HepG2 (cell line): ENCODE results near the gene XPNPEP3.
"Not testable (repeated sequence)": the region's sequence is repeated elsewhere in the genome, so short reads cannot be mapped to it uniquely, and the experiment has no call there.

ENCODE experiments used
- ARID3A ChIP-seq: IDR thresholded peaks from 2 replicates; pipeline ENCODE4 v1.6.1; 2012; ENCODE audit warnings: low read depth, low read length, improper control_type of control experiment
- BHLHE40 ChIP-seq: IDR thresholded peaks from 2 replicates; pipeline ENCODE4 v1.6.1; 2011; ENCODE audit warnings: low read length, improper control_type of control experiment
- EZH2 ChIP-seq: conservative IDR thresholded peaks from 2 replicates; pipeline ENCODE4 v1.6.1; 2012; ENCODE audit warnings: mild to moderate bottlenecking, low read depth, low read length, moderate library complexity
- ISX ChIP-seq: sonication (generic); formaldehyde crosslinking; conservative IDR thresholded peaks from 2 replicates; pipeline ENCODE4 v1.5.0; 2020; ENCODE audit warnings: missing genetic modification reagents
- NFRKB ChIP-seq: fragments of 450-650 bp; IDR thresholded peaks from 2 replicates; pipeline ENCODE4 v1.6.1; 2017
- RAD21 ChIP-seq: fragments of 450-650 bp; formaldehyde crosslinking; IDR thresholded peaks from 2 replicates; pipeline ENCODE4 v1.5.0; 2020; ENCODE audit warnings: mild to moderate bottlenecking
- ZFP36L2 ChIP-seq: sonication (generic); formaldehyde crosslinking; IDR thresholded peaks from 2 replicates; pipeline ENCODE4 v1.4.0; 2020; ENCODE audit warnings: missing genetic modification reagents
- ZNF253 ChIP-seq: sonication (generic); formaldehyde crosslinking; IDR thresholded peaks from 2 replicates; pipeline ENCODE4 v1.8.0; 2022; ENCODE audit warnings: mild to moderate bottlenecking, missing genetic modification reagents, borderline replicate concordance
- ZNF891 ChIP-seq: sonication (generic); formaldehyde crosslinking; IDR thresholded peaks from 2 replicates; pipeline ENCODE4 v1.5.0; 2020; ENCODE audit warnings: mild to moderate bottlenecking, missing genetic modification reagents
- TF ChIP-seq, protein P1 (sequence below): sonication (generic); formaldehyde crosslinking; IDR thresholded peaks from 2 replicates; pipeline ENCODE4 v1.5.0; 2020; ENCODE audit warnings: missing genetic modification reagents, mild to moderate bottlenecking, borderline replicate concordance
- TF ChIP-seq, protein P2 (sequence below): sonication (generic); formaldehyde crosslinking; IDR thresholded peaks from 2 replicates; pipeline ENCODE4 v1.5.0; 2020; ENCODE audit warnings: mild to moderate bottlenecking, missing genetic modification reagents, moderate library complexity

- not testable (repeated sequence) for TF ChIP-seq NFRKB; ZNF253 (CRISPR knock-in tag); ZFP36L2 (CRISPR knock-in tag); RAD21 (CRISPR knock-in tag); ARID3A; ISX (CRISPR knock-in tag); EZH2; ZNF891; BHLHE40
- TF ChIP-seq, protein P1, sequence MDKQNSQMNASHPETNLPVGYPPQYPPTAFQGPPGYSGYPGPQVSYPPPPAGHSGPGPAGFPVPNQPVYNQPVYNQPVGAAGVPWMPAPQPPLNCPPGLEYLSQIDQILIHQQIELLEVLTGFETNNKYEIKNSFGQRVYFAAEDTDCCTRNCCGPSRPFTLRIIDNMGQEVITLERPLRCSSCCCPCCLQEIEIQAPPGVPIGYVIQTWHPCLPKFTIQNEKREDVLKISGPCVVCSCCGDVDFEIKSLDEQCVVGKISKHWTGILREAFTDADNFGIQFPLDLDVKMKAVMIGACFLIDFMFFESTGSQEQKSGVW (CRISPR knock-in tag) = not testable (repeated sequence)
- TF ChIP-seq, protein P2, sequence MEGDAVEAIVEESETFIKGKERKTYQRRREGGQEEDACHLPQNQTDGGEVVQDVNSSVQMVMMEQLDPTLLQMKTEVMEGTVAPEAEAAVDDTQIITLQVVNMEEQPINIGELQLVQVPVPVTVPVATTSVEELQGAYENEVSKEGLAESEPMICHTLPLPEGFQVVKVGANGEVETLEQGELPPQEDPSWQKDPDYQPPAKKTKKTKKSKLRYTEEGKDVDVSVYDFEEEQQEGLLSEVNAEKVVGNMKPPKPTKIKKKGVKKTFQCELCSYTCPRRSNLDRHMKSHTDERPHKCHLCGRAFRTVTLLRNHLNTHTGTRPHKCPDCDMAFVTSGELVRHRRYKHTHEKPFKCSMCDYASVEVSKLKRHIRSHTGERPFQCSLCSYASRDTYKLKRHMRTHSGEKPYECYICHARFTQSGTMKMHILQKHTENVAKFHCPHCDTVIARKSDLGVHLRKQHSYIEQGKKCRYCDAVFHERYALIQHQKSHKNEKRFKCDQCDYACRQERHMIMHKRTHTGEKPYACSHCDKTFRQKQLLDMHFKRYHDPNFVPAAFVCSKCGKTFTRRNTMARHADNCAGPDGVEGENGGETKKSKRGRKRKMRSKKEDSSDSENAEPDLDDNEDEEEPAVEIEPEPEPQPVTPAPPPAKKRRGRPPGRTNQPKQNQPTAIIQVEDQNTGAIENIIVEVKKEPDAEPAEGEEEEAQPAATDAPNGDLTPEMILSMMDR (CRISPR knock-in tag) = not testable (repeated sequence)
Observed at GRCh38 chr22:40845816-40846215, 11.1 kb upstream of the XPNPEP3 start.
